Mesothelial cell of epicardium (in vitro differentiated cells): Measurements from ENCODE around the gene SLC22A14. TPM values are rescaled to one million over a fixed set of nuclear protein-coding genes. Genes with fewer than 3 reads are reported as not detected.
A peak's percentile ranks its signal among the peaks of the same experiment; 100 is the strongest.
"Not testable (repeated sequence)": the region's sequence is repeated elsewhere in the genome, so short reads cannot be mapped to it uniquely, and the experiment has no call there.

Source experiments
- DNase-seq, 2 experiments: peaks; one replicate each; pipeline ENCODE4 v3.0.0; 2021; ENCODE audit warnings: low spot score in 2 of 2; ENCODE audit not compliant: unreplicated experiment in 2 of 2
- H3K27ac Mint-ChIP-seq: 2 replicates; pipeline ENCODE4 v1.8.0; 2021; ENCODE audit warnings: mixed read lengths
- H3K27me3 Mint-ChIP-seq: 2 replicates; pipeline ENCODE4 v1.8.0; 2021; ENCODE audit warnings: low read depth, mixed read lengths
- H3K36me3 Mint-ChIP-seq: 2 replicates; pipeline ENCODE4 v1.8.0; 2021; ENCODE audit warnings: mixed read lengths
- H3K4me1 Mint-ChIP-seq: 2 replicates; pipeline ENCODE4 v1.8.0; 2021; ENCODE audit warnings: mixed read lengths
- H3K4me3 Mint-ChIP-seq: 2 replicates; pipeline ENCODE4 v1.8.0; 2021; ENCODE audit warnings: mild to moderate bottlenecking, moderate library complexity, mixed read lengths
- H3K9me3 Mint-ChIP-seq: 2 replicates; pipeline ENCODE4 v1.8.0; 2021; ENCODE audit warnings: mixed read lengths
- total RNA-seq: library from RNA; stranded (reverse); gene quantifications from 3 replicates; pipeline ENCODE4 v1.2.1, GENCODE V29; 2021
- TF ChIP-seq, protein P1 (sequence below): fragments of 200-600 bp; sonication (generic); IDR thresholded peaks from one replicate; pipeline ENCODE4 v1.5.0; 2021; ENCODE audit warnings: antibody characterized with exemption; ENCODE audit not compliant: unreplicated experiment

Gene SLC22A14
- total RNA-seq, 1 donor from 2014 or later: 0.22 TPM

DNA sequence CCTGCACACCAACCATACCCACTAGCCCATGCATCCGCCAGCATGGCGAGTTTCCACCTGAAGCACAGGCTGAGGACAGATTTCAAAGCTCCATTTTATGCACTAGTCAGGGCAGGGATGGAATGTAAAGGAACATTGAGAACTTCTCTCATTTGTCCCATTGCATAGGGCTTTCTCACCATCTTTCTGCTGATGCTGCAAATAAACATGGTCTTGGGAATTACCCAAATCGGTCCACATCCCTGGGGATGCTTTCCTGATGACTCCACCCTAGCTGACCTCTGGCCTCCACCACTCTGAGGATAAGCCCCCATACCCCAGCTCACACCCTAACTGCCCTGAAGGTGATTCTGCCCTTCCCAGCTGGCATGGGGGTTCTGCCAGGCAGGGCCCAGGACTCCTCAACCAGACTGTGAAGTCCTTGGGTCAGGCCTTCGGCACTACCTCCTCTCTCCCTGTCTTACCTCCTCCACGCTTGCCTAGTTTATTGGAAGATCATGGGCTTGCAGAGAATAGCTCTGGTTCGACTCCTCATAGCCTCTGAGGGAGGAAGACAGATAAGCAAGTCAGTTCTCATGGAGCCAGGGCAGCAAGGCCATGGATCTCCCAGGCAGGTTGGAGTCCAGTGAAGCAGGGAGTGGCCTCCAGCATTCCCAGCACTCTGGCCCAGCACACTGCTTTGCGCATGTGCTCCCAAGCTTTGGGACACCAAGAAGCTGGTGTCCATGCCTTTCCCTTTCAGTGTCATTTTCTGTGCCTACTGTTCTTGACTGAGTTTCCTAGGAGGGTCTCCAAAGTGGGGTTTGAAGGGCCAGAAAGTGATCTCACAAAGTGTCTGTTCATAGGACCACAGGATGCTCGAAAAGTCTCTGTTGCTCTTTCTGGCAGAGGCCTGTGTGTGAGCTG is 36.9 kb downstream of the SLC22A14 start:
- no peaks in the 10 kb centered on the region for H3K36me3 Mint-ChIP-seq
- TF ChIP-seq, protein P1, sequence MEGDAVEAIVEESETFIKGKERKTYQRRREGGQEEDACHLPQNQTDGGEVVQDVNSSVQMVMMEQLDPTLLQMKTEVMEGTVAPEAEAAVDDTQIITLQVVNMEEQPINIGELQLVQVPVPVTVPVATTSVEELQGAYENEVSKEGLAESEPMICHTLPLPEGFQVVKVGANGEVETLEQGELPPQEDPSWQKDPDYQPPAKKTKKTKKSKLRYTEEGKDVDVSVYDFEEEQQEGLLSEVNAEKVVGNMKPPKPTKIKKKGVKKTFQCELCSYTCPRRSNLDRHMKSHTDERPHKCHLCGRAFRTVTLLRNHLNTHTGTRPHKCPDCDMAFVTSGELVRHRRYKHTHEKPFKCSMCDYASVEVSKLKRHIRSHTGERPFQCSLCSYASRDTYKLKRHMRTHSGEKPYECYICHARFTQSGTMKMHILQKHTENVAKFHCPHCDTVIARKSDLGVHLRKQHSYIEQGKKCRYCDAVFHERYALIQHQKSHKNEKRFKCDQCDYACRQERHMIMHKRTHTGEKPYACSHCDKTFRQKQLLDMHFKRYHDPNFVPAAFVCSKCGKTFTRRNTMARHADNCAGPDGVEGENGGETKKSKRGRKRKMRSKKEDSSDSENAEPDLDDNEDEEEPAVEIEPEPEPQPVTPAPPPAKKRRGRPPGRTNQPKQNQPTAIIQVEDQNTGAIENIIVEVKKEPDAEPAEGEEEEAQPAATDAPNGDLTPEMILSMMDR: no peak
- H3K4me1 Mint-ChIP-seq: no peaks in the 10 kb centered on the region

DNA sequence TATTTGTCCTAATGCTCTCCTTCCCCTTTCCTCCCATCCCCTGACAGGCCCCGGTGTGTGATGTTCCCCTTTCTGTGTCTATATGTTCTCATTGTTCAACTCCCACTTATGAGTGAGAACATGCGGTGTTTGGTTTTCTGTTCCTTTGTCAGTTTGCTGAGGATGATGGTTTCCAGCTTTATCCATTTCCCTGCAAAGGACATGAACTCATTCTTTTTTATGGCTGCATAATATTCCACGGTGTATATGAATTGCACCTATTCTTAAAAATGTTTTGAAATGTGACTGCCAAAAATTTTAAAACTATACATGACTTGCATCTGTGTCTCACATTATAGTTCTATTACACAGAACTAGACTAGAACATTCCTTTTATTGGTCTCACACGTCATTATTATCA is 38.5 kb downstream of the SLC22A14 start:
- H3K4me1 Mint-ChIP-seq, H3K27me3 Mint-ChIP-seq, H3K4me3 Mint-ChIP-seq, H3K9me3 Mint-ChIP-seq, H3K27ac Mint-ChIP-seq, H3K36me3 Mint-ChIP-seq, DNase-seq: not testable (repeated sequence)

More for the DNA sequence above, 36.9 kb downstream of the SLC22A14 start:
- H3K4me3 Mint-ChIP-seq: no peak overlapping the region
- DNase-seq: no peak
- H3K27ac Mint-ChIP-seq: no peak overlapping the region
- no peaks in the 10 kb centered on the region for H3K27me3 Mint-ChIP-seq
- peaks cover 4% of the 10 kb centered on the region for H3K9me3 Mint-ChIP-seq

DNA sequence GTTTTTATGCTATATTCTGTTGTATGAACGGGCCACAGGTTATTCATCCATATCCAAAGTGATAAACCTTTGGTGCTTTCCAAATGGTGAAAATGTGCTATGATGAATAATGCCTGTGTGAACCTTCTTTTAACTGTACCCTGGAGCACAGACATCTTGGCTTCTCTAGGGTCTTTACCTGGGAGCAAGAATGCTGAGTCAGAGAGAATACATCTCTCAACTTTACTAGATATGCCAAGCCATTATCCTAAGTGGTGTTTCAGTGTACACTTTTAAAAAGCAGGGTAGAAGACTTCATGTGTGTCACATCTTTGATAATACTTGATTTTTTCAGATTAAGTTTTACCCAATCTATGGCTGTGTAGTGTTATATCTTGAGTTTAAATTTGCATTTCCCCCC is 41.0 kb downstream of the SLC22A14 start:
- H3K4me3 Mint-ChIP-seq: no peak overlapping the region
- TF ChIP-seq, protein P1: no peak
- H3K36me3 Mint-ChIP-seq: no peaks in the 10 kb centered on the region
- H3K9me3 Mint-ChIP-seq: peaks cover 12% of the 10 kb centered on the region
- no peaks in the 10 kb centered on the region for H3K4me1 Mint-ChIP-seq
- H3K27me3 Mint-ChIP-seq: peaks cover 3% of the 10 kb centered on the region
- DNase-seq: no peak
- H3K27ac Mint-ChIP-seq: no peak overlapping the region

DNA sequence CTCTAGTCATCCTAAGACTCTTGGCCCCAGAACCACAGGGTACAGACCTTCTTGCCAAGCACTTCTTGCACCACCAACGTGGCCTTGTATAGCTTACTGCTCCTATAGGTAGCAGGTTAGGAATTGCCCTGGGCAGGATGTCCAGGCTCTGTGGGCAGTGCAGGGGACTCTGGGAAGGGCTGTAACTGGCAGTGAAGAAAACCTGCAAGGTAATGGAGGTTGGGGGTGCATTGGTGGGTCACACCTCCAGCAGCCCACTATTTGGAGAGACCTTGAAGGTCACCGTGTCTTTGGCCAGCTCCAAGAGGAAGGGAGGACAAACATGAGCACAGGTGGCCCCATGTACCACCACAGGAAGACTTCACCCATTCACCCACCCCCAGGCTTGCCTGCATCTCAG is 43.2 kb downstream of the SLC22A14 start:
- no peaks in the 10 kb centered on the region for H3K36me3 Mint-ChIP-seq
- no peak overlapping the region for H3K4me3 Mint-ChIP-seq
- H3K27me3 Mint-ChIP-seq: peaks cover 3% of the 10 kb centered on the region
- no peaks in the 10 kb centered on the region for H3K4me1 Mint-ChIP-seq
- H3K27ac Mint-ChIP-seq: no peak overlapping the region
- peak in 1 of 2 experiments; percentile 22 for DNase-seq
- H3K9me3 Mint-ChIP-seq: peaks cover 12% of the 10 kb centered on the region
- TF ChIP-seq, protein P1: no peak

DNA sequence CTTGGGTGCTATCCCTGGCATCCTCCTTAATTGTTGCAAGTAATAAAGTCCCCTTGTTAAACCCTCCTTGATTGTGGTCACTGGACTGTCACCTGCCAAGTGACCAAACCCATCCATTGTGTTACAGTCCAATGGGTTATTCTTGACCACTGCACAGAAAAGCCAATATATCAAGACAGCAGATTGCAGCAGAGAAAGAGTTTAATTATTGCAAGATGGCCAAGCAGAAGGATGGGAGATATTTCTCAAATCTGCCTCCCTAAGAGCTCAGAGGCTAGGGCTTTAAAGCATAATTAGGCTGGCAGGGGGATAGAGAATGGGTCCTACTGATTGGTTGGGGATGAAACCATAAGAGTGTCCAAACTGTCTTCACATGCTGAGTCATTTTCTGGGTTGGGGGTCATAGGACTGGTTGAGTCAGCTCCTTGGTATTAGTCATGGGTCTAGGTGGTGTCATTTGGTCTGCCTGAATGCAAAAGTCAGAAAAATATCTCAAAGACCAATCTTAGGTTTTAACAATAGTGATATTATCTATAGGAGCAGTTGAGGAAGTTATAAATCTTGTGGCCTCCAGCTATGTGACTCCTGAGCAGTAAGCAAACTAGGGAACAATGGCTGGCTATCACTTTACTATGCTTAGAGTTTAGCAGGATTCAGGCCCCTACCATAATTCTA is 45.4 kb downstream of the SLC22A14 start:
- TF ChIP-seq, protein P1: no peak
- Mint-ChIP-seq H3K4me1 (no peaks in the 10 kb centered on the region), H3K9me3 (peaks cover 9% of the 10 kb centered on the region), H3K36me3 (no peaks in the 10 kb centered on the region), H3K4me3 (no peak overlapping the region), H3K27ac (no peak overlapping the region), H3K27me3 (peaks cover 3% of the 10 kb centered on the region)
- no peak for DNase-seq
